ENCODE measurements around the gene WT1.
A peak's percentile ranks its signal among the peaks of the same experiment; 100 is the strongest.

Gene WT1

GRCh38 chr11:32438346-32438865 is 3.1 kb upstream of the WT1 start:
- TF ChIP-seq CTCF (IDR thresholded peaks at IDR 0.05; ENCODE audit: extremely low read depth, missing control alignments) = no peak
- peak; percentile 24 for DNase-seq (ENCODE audit: low spot score)

- TF ChIP-seq CTCF (IDR thresholded peaks at IDR 0.05; ENCODE audit: extremely low read depth, missing control alignments) = no peak
Measured at GRCh38 chr11:32437495-32438345, 2.4 kb upstream of the WT1 start.

GRCh38 chr11:32436751-32437494 is 1.6 kb upstream of the WT1 start:
- TF ChIP-seq CTCF (IDR thresholded peaks at IDR 0.05; ENCODE audit: extremely low read depth, missing control alignments) = no peak
- DNase-seq (ENCODE audit: low spot score) = peak; percentile 17

More at GRCh38 chr11:32437495-32438345, 2.4 kb upstream of the WT1 start:
- peak; percentile 22 for DNase-seq (ENCODE audit: low spot score)

- no peak for TF ChIP-seq CTCF (IDR thresholded peaks at IDR 0.05; ENCODE audit: extremely low read depth, missing control alignments)
- DNase-seq (ENCODE audit: low spot score) = peak; percentile 31
Measured at GRCh38 chr11:32435942-32436750, 807 bp upstream of the WT1 start.

- no peak for TF ChIP-seq CTCF (IDR thresholded peaks at IDR 0.05; ENCODE audit: extremely low read depth, missing control alignments)
Measured at GRCh38 chr11:32435152-32435480, 223 bp downstream of the WT1 start.

GRCh38 chr11:32434356-32435151 is 785 bp downstream of the WT1 start:
- peak; percentile 41 for DNase-seq (ENCODE audit: low spot score)
- no peak for TF ChIP-seq CTCF (IDR thresholded peaks at IDR 0.05; ENCODE audit: extremely low read depth, missing control alignments)

More at GRCh38 chr11:32435152-32435480, 223 bp downstream of the WT1 start:
- DNase-seq (ENCODE audit: low spot score) = peak; percentile 41

Data from GM20000 (cell line).